GM12878 (cell line): ENCODE data around the gene EIF5A. TPM values are rescaled to one million over a fixed set of nuclear protein-coding genes. Genes with fewer than 3 reads are reported as not detected.

Experiments used
- ATF2 ChIP-seq: IDR thresholded peaks from 2 replicates; pipeline ENCODE4 v1.6.1; 2012; ENCODE audit warnings: low read length, inconsistent platforms
- CHD1 ChIP-seq: IDR thresholded peaks from 2 replicates; pipeline ENCODE4 v1.6.1; 2012; ENCODE audit warnings: low read depth, low read length, improper control_type of control experiment
- CREB1 ChIP-seq: IDR thresholded peaks from 2 replicates; pipeline ENCODE4 v1.6.1; 2012; ENCODE audit warnings: low read depth, mild to moderate bottlenecking, inconsistent platforms
- CREM ChIP-seq: IDR thresholded peaks from 2 replicates; pipeline ENCODE4 v1.6.1; 2014; ENCODE audit warnings: antibody characterized with exemption, low read depth
- JUND ChIP-seq: IDR thresholded peaks from 2 replicates; pipeline ENCODE4 v1.6.1; 2012; ENCODE audit warnings: low read depth, mild to moderate bottlenecking, low read length, improper control_type of control experiment, moderate library complexity
- MTA2 ChIP-seq: fragments of 450-650 bp; IDR thresholded peaks from 2 replicates; pipeline ENCODE4 v1.6.1; 2016; ENCODE audit warnings: low read depth, mild to moderate bottlenecking, moderate library complexity
- NBN ChIP-seq: fragments of 450-650 bp; IDR thresholded peaks from 2 replicates; pipeline ENCODE4 v1.6.1; 2016
- PML ChIP-seq: IDR thresholded peaks from 2 replicates; pipeline ENCODE4 v1.6.1; 2012; ENCODE audit warnings: low read length, inconsistent platforms
- RBBP5 ChIP-seq: fragments of 200-600 bp; sonication (generic); conservative IDR thresholded peaks from 2 replicates; pipeline ENCODE4 v1.6.1; 2016
- RUNX3 ChIP-seq: IDR thresholded peaks from 2 replicates; pipeline ENCODE4 v1.6.1; 2012; ENCODE audit warnings: low read length, inconsistent platforms
- SMAD5 ChIP-seq: IDR thresholded peaks from 2 replicates; pipeline ENCODE4 v1.6.1; 2016; ENCODE audit warnings: antibody characterized with exemption, low read depth
- SMARCA5 ChIP-seq: fragments of 450-650 bp; IDR thresholded peaks from 2 replicates; pipeline ENCODE4 v1.6.1; 2017; ENCODE audit warnings: mild to moderate bottlenecking
- SRF ChIP-seq, 2 experiments: IDR thresholded peaks; 2 replicates each; pipeline ENCODE4 v1.6.1; 2011; ENCODE audit warnings: low read depth in 2 of 2, low read length in 2 of 2, mild to moderate bottlenecking in 1 of 2, moderate library complexity in 1 of 2
- STAT3 ChIP-seq: IDR thresholded peaks from 2 replicates; pipeline ENCODE4 v1.6.1; 2011; ENCODE audit warnings: low read depth, low read length, improper control_type of control experiment
- TAF1 ChIP-seq: IDR thresholded peaks from 2 replicates; pipeline ENCODE4 v1.6.1; 2011; ENCODE audit warnings: mild to moderate bottlenecking, low read depth, low read length, borderline replicate concordance
- TCF3 ChIP-seq: IDR thresholded peaks from 2 replicates; pipeline ENCODE4 v1.6.1; 2012; ENCODE audit warnings: low read depth, mild to moderate bottlenecking, low read length, borderline replicate concordance; ENCODE audit not compliant: insufficient read depth
- ZNF24 ChIP-seq: fragments of 450-650 bp; IDR thresholded peaks from 2 replicates; pipeline ENCODE4 v1.6.1; 2017; ENCODE audit warnings: antibody characterized with exemption, mild to moderate bottlenecking
- ZNF622 ChIP-seq: fragments of 450-650 bp; IDR thresholded peaks from 2 replicates; pipeline ENCODE4 v1.6.1; 2017; ENCODE audit warnings: mild to moderate bottlenecking, inconsistent platforms
- ZNF687 ChIP-seq: fragments of 450-650 bp; IDR thresholded peaks from 2 replicates; pipeline ENCODE4 v1.6.1; 2017; ENCODE audit warnings: mild to moderate bottlenecking, moderate library complexity
- polyA plus RNA-seq, 11 experiments: library from polyadenylated mRNA; depleted of rRNA in 4 of 11; unstranded in 6 of 11; stranded (reverse) in 5 of 11; fragments of >200 nt; fragmentation: Nextera tagmentation in 4 of 11; fragmentation: Illumina TruSeq in 1 of 11; extraction: Ambion mirVana in 4 of 11; extraction: Trizol in 1 of 11; gene quantifications; 1 replicate in 1 of 11; 2 replicates in 10 of 11; pipeline versions ENCODE4 v1.2.1 to v1.2.3, GENCODE V29; 2011 to 2016; ENCODE audit warnings: inconsistent platforms in 2 of 11, missing spikeins in 2 of 11, low read depth in 1 of 11
- total RNA-seq, 4 experiments: library from RNA; depleted of rRNA in 3 of 4; stranded (reverse); fragments of >200 nt in 3 of 4; fragmentation: Illumina TruSeq in 1 of 4; extraction: Trizol in 1 of 4; gene quantifications; 2 replicates each; pipeline versions ENCODE4 v1.2.1 to v1.2.3, GENCODE V29; 2013 to 2021
- TF ChIP-seq, protein P1 (sequence below): IDR thresholded peaks from 2 replicates; pipeline ENCODE4 v1.6.1; 2012; ENCODE audit warnings: low read depth, low read length, improper control_type of control experiment
- TF ChIP-seq, protein P2 (sequence below): fragments of 450-650 bp; IDR thresholded peaks from 2 replicates; pipeline ENCODE4 v1.6.1; 2016; ENCODE audit warnings: mild to moderate bottlenecking
- TF ChIP-seq, protein P3 (sequence below): fragments of 450-650 bp; IDR thresholded peaks from 2 replicates; pipeline ENCODE4 v1.6.1; 2017; ENCODE audit warnings: borderline replicate concordance

Gene EIF5A
- total and polyA plus RNA-seq, 10 of the 15 experiments (the other 5 are each of a cell fraction or from before 2014, with no cell fraction given), result 26.5 to 1,792 (median 944) TPM

DNA sequence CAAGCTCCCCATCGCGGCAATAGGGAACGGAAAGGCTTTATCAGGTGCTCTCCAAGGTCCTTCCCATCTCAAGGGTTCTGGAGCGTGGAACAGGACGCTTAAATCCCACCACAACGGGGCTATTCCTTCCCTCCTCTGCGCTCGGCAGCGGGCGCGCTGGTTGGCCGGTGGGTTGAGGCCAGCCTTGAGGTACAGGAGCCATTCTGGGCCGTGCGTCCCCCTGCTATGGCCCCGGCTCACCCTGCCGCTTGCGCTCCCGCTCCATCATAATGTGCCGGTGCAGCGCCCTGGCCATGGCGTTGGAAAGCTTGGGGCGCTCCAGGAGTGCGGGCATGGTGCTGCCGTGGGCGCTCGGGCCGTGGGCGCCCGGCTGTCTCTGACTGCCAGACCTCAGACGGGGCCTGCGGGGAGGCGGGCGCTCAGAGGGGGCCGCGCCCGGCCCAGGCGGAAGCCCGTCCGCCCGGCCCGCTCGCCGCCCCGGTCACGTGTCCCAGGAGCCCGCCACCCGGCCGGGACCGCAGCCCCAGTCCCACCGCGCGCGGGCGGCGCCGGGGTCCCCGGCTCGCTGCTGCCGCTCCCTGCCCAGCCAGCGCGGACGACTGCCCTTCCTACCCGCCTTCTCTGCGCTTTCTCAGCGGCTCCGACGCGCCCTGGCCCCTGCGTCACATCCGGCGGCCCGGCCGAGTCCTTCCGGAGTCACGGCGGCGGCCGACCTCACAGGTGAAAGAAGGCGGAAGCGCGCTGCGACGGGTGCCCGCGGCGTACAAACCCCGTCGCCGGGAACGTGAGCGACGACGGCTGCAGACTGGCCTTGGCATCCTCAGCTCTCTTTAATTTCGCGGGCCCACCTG is 7.5 kb downstream of the EIF5A start, which contains the start of gene GPS2 (continued):
- TF ChIP-seq ZNF687 (peak; percentile 86), CREM (peak; percentile 98), STAT3 (no peak), CHD1 (no peak), SMAD5 (peak; percentile 72), RBBP5 (no peak), ZNF24 (no peak), JUND (no peak), RUNX3 (no peak), CREB1 (peak; percentile 95), NBN (peak; percentile 71; the same call in 1 of the 2 replicates), ZNF622 (no peak), PML (0 out of 2 replicates have a peak, but pooled peaks have one; percentile 64), SMARCA5 (peak; percentile 81; the same call in 1 of the 2 replicates), TCF3 (0 out of 2 replicates have a peak, but pooled peaks have one; percentile 48), SRF (IDR thresholded peaks at IDR 0.05; ENCODE audit: low read depth in 2 of 2, low read length in 2 of 2) (peak in 1 of 2 experiments; percentile 47; a peak in 1 of 4 replicates), ATF2 (no peak), MTA2 (peak; percentile 63), TAF1 (0 out of 2 replicates have a peak, but pooled peaks have one; percentile 55)
- TF ChIP-seq, protein P1, sequence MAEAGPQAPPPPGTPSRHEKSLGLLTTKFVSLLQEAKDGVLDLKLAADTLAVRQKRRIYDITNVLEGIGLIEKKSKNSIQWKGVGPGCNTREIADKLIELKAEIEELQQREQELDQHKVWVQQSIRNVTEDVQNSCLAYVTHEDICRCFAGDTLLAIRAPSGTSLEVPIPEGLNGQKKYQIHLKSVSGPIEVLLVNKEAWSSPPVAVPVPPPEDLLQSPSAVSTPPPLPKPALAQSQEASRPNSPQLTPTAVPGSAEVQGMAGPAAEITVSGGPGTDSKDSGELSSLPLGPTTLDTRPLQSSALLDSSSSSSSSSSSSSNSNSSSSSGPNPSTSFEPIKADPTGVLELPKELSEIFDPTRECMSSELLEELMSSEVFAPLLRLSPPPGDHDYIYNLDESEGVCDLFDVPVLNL, result peak; percentile 52; the same call in 1 of the 2 replicates
- TF ChIP-seq, protein P2, sequence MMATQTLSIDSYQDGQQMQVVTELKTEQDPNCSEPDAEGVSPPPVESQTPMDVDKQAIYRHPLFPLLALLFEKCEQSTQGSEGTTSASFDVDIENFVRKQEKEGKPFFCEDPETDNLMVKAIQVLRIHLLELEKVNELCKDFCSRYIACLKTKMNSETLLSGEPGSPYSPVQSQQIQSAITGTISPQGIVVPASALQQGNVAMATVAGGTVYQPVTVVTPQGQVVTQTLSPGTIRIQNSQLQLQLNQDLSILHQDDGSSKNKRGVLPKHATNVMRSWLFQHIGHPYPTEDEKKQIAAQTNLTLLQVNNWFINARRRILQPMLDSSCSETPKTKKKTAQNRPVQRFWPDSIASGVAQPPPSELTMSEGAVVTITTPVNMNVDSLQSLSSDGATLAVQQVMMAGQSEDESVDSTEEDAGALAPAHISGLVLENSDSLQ, result peak; percentile 53; the same call in 1 of the 2 replicates
- TF ChIP-seq, protein P3, sequence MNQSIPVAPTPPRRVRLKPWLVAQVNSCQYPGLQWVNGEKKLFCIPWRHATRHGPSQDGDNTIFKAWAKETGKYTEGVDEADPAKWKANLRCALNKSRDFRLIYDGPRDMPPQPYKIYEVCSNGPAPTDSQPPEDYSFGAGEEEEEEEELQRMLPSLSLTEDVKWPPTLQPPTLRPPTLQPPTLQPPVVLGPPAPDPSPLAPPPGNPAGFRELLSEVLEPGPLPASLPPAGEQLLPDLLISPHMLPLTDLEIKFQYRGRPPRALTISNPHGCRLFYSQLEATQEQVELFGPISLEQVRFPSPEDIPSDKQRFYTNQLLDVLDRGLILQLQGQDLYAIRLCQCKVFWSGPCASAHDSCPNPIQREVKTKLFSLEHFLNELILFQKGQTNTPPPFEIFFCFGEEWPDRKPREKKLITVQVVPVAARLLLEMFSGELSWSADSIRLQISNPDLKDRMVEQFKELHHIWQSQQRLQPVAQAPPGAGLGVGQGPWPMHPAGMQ, result no peak
